Panc1 (cell line): Measurements from ENCODE around the gene TBX2.

Source experiments
- POLR2AphosphoS5 ChIP-seq: IDR thresholded peaks from 2 replicates; pipeline ENCODE4 v1.6.1; 2012; ENCODE audit warnings: mild to moderate bottlenecking, low read depth, low read length, moderate library complexity
- SIN3A ChIP-seq: IDR thresholded peaks from 2 replicates; pipeline ENCODE4 v1.6.1; 2012; ENCODE audit warnings: low read depth, mild to moderate bottlenecking, low read length, moderate library complexity, borderline replicate concordance; ENCODE audit not compliant: insufficient read depth
- TCF7L2 ChIP-seq: IDR thresholded peaks from 2 replicates; pipeline ENCODE4 v1.6.1; 2011; ENCODE audit warnings: mild to moderate bottlenecking, low read depth, low read length, inconsistent platforms
- TF ChIP-seq, protein P1 (sequence below): fragments of 450-650 bp; IDR thresholded peaks from 2 replicates; pipeline ENCODE4 v1.5.1; 2017; ENCODE audit warnings: mild to moderate bottlenecking
- TF ChIP-seq, protein P2 (sequence below), 2 experiments: IDR thresholded peaks; 2 replicates each; pipeline ENCODE4 v1.6.1; 2011 to 2012; ENCODE audit warnings: low read depth in 2 of 2, control low read depth in 1 of 2, low read length in 1 of 2, mild to moderate bottlenecking in 1 of 2, moderate library complexity in 1 of 2; ENCODE audit not compliant: insufficient read depth in 1 of 2

DNA sequence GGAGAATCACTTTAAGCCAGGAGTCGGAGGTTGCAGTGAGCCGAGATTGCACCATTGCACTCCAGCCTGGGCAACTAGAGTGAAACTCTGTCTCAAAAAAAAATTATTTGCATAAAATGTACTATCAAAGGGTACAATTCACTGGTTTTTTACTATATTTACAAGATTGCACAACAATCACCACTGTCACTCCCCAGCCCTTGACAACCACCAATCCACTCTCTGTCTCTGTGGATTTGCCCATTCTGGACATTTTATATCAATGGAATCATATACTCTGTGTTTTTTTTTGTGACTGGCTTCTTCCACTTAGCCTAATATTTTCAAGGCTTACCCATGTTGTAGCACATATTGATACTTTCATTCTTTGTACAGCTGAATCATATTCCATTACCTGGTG lies 18.8 kb downstream of the TBX2 start:
- TF ChIP-seq POLR2AphosphoS5 = no peak
- TF ChIP-seq, protein P1, sequence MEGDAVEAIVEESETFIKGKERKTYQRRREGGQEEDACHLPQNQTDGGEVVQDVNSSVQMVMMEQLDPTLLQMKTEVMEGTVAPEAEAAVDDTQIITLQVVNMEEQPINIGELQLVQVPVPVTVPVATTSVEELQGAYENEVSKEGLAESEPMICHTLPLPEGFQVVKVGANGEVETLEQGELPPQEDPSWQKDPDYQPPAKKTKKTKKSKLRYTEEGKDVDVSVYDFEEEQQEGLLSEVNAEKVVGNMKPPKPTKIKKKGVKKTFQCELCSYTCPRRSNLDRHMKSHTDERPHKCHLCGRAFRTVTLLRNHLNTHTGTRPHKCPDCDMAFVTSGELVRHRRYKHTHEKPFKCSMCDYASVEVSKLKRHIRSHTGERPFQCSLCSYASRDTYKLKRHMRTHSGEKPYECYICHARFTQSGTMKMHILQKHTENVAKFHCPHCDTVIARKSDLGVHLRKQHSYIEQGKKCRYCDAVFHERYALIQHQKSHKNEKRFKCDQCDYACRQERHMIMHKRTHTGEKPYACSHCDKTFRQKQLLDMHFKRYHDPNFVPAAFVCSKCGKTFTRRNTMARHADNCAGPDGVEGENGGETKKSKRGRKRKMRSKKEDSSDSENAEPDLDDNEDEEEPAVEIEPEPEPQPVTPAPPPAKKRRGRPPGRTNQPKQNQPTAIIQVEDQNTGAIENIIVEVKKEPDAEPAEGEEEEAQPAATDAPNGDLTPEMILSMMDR = no peak
- TF ChIP-seq, protein P2, sequence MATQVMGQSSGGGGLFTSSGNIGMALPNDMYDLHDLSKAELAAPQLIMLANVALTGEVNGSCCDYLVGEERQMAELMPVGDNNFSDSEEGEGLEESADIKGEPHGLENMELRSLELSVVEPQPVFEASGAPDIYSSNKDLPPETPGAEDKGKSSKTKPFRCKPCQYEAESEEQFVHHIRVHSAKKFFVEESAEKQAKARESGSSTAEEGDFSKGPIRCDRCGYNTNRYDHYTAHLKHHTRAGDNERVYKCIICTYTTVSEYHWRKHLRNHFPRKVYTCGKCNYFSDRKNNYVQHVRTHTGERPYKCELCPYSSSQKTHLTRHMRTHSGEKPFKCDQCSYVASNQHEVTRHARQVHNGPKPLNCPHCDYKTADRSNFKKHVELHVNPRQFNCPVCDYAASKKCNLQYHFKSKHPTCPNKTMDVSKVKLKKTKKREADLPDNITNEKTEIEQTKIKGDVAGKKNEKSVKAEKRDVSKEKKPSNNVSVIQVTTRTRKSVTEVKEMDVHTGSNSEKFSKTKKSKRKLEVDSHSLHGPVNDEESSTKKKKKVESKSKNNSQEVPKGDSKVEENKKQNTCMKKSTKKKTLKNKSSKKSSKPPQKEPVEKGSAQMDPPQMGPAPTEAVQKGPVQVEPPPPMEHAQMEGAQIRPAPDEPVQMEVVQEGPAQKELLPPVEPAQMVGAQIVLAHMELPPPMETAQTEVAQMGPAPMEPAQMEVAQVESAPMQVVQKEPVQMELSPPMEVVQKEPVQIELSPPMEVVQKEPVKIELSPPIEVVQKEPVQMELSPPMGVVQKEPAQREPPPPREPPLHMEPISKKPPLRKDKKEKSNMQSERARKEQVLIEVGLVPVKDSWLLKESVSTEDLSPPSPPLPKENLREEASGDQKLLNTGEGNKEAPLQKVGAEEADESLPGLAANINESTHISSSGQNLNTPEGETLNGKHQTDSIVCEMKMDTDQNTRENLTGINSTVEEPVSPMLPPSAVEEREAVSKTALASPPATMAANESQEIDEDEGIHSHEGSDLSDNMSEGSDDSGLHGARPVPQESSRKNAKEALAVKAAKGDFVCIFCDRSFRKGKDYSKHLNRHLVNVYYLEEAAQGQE (IDR thresholded peaks at IDR 0.05; ENCODE audit: insufficient read depth in 1 of 2, low read depth in 2 of 2, low read length in 1 of 2) = no peak
- no peak for TF ChIP-seq SIN3A
- no peak for TF ChIP-seq TCF7L2
